ENCODE results near the gene GPRIN2. TPM values are rescaled to one million over a fixed set of nuclear protein-coding genes. Genes with fewer than 3 reads are reported as not detected.

Gene GPRIN2
- total RNA-seq, 1 donor from 2014 or later, result 9.1 TPM

GRCh38 chr10:46544989-46545791 is 11.3 kb downstream of the GPRIN2 start:
- no peak for DNase-seq (ENCODE audit: low read depth)
- no peak overlapping the region for H3K4me3 ChIP-seq (ENCODE audit: low read depth, low read length)
- TF ChIP-seq CTCF (conservative IDR thresholded peaks at IDR 0.05; ENCODE audit: low read depth, low read length), result peak; percentile 59

GRCh38 chr10:46543466-46544377 is 12.7 kb downstream of the GPRIN2 start:
- H3K4me3 ChIP-seq (ENCODE audit: low read depth, low read length), result no peak overlapping the region
- no peak for TF ChIP-seq CTCF (conservative IDR thresholded peaks at IDR 0.05; ENCODE audit: low read depth, low read length)
- DNase-seq (ENCODE audit: low read depth), result no peak

GRCh38 chr10:46542567-46543465 is 13.6 kb downstream of the GPRIN2 start:
- H3K4me3 ChIP-seq (ENCODE audit: low read depth, low read length), result no peak overlapping the region
- DNase-seq (ENCODE audit: low read depth), result no peak
- TF ChIP-seq CTCF (conservative IDR thresholded peaks at IDR 0.05; ENCODE audit: low read depth, low read length), result no peak

- TF ChIP-seq CTCF (conservative IDR thresholded peaks at IDR 0.05; ENCODE audit: low read depth, low read length), result no peak
- no peak overlapping the region for H3K4me3 ChIP-seq (ENCODE audit: low read depth, low read length)
- DNase-seq (ENCODE audit: low read depth), result no peak
Observed at GRCh38 chr10:46541735-46542566, 14.5 kb downstream of the GPRIN2 start.

GRCh38 chr10:46541017-46541661 is 15.3 kb downstream of the GPRIN2 start:
- H3K4me3 ChIP-seq (ENCODE audit: low read depth, low read length), result peak overlapping the region; percentile 29

More at GRCh38 chr10:46541017-46541661, 15.3 kb downstream of the GPRIN2 start:
- peak; percentile 20 for TF ChIP-seq CTCF (conservative IDR thresholded peaks at IDR 0.05; ENCODE audit: low read depth, low read length)
- no peak for DNase-seq (ENCODE audit: low read depth)
